Measurements from ENCODE around the gene CSMD2.

Gene CSMD2

GRCh38 chr1:33716976-33717688, 447.9 kb downstream of the CSMD2 start:
- Histone ChIP-seq H3K4me3 (ENCODE audit: insufficient read length, low read depth) (no peak overlapping the region), H3K27me3 (ENCODE audit: insufficient read depth, insufficient read length) (no peaks in the 10 kb centered on the region), H3K4me1 (ENCODE audit: insufficient read depth, insufficient read length) (peaks cover 2% of the 10 kb centered on the region), H3K9me3 (ENCODE audit: insufficient read depth, low read length) (no peaks in the 10 kb centered on the region), H3K36me3 (ENCODE audit: insufficient read depth, insufficient read length, low read length) (peaks cover 10% of the 10 kb centered on the region), H3K9ac (ENCODE audit: insufficient read length, low read depth) (no peak overlapping the region)
- TF ChIP-seq ZNF274 (IDR thresholded peaks at IDR 0.05; ENCODE audit: low read depth, low read length) (no peak), YY1 (IDR thresholded peaks at IDR 0.05; ENCODE audit: insufficient read depth, insufficient read length) (no peak), SUZ12 (IDR thresholded peaks at IDR 0.05; ENCODE audit: extremely low read depth, insufficient read depth, insufficient read length) (no peak)
- no peak for DNase-seq (ENCODE audit: low read depth, low spot score)

- no peak for DNase-seq (ENCODE audit: low read depth, low spot score)
Observed at GRCh38 chr1:33715195-33715811, 449.7 kb downstream of the CSMD2 start.

GRCh38 chr1:33714421-33714820, 450.6 kb downstream of the CSMD2 start:
- Histone ChIP-seq H3K36me3 (ENCODE audit: insufficient read depth, insufficient read length, low read length) (peaks cover 10% of the 10 kb centered on the region), H3K27me3 (ENCODE audit: insufficient read depth, insufficient read length) (no peaks in the 10 kb centered on the region), H3K9ac (ENCODE audit: insufficient read length, low read depth) (no peak overlapping the region), H3K4me1 (ENCODE audit: insufficient read depth, insufficient read length) (peaks cover 12% of the 10 kb centered on the region), H3K4me3 (ENCODE audit: insufficient read length, low read depth) (no peak overlapping the region), H3K9me3 (ENCODE audit: insufficient read depth, low read length) (no peaks in the 10 kb centered on the region)
- TF ChIP-seq YY1 (IDR thresholded peaks at IDR 0.05; ENCODE audit: insufficient read depth, insufficient read length) (no peak), ZNF274 (IDR thresholded peaks at IDR 0.05; ENCODE audit: low read depth, low read length) (no peak), SUZ12 (IDR thresholded peaks at IDR 0.05; ENCODE audit: extremely low read depth, insufficient read depth, insufficient read length) (no peak)
- DNase-seq (ENCODE audit: low read depth, low spot score) = no peak

More at GRCh38 chr1:33715195-33715811, 449.7 kb downstream of the CSMD2 start:
- Histone ChIP-seq H3K9me3 (ENCODE audit: insufficient read depth, low read length) (no peaks in the 10 kb centered on the region), H3K9ac (ENCODE audit: insufficient read length, low read depth) (no peak overlapping the region), H3K27me3 (ENCODE audit: insufficient read depth, insufficient read length) (no peaks in the 10 kb centered on the region), H3K4me1 (ENCODE audit: insufficient read depth, insufficient read length) (peaks cover 12% of the 10 kb centered on the region), H3K4me3 (ENCODE audit: insufficient read length, low read depth) (no peak overlapping the region), H3K36me3 (ENCODE audit: insufficient read depth, insufficient read length, low read length) (peaks cover 10% of the 10 kb centered on the region)
- TF ChIP-seq SUZ12 (IDR thresholded peaks at IDR 0.05; ENCODE audit: extremely low read depth, insufficient read depth, insufficient read length) (no peak), YY1 (IDR thresholded peaks at IDR 0.05; ENCODE audit: insufficient read depth, insufficient read length) (no peak), ZNF274 (IDR thresholded peaks at IDR 0.05; ENCODE audit: low read depth, low read length) (no peak)

- DNase-seq (ENCODE audit: low read depth, low spot score) = no peak
- no peak for TF ChIP-seq YY1 (IDR thresholded peaks at IDR 0.05; ENCODE audit: insufficient read depth, insufficient read length)
- no peak for TF ChIP-seq SUZ12 (IDR thresholded peaks at IDR 0.05; ENCODE audit: extremely low read depth, insufficient read depth, insufficient read length)
- no peak for TF ChIP-seq ZNF274 (IDR thresholded peaks at IDR 0.05; ENCODE audit: low read depth, low read length)
- Histone ChIP-seq H3K9ac (ENCODE audit: insufficient read length, low read depth) (no peak overlapping the region), H3K36me3 (ENCODE audit: insufficient read depth, insufficient read length, low read length) (peaks cover 10% of the 10 kb centered on the region), H3K4me3 (ENCODE audit: insufficient read length, low read depth) (no peak overlapping the region), H3K27me3 (ENCODE audit: insufficient read depth, insufficient read length) (no peaks in the 10 kb centered on the region), H3K9me3 (ENCODE audit: insufficient read depth, low read length) (no peaks in the 10 kb centered on the region), H3K4me1 (ENCODE audit: insufficient read depth, insufficient read length) (peaks cover 12% of the 10 kb centered on the region)
Observed at GRCh38 chr1:33713058-33713877, 451.8 kb downstream of the CSMD2 start.

GRCh38 chr1:33712186-33712585, 452.8 kb downstream of the CSMD2 start:
- H3K36me3 ChIP-seq (ENCODE audit: insufficient read depth, insufficient read length, low read length) = peaks cover 10% of the 10 kb centered on the region
- H3K27me3 ChIP-seq (ENCODE audit: insufficient read depth, insufficient read length) = no peaks in the 10 kb centered on the region
- peaks cover 12% of the 10 kb centered on the region for H3K4me1 ChIP-seq (ENCODE audit: insufficient read depth, insufficient read length)
- no peak overlapping the region for H3K4me3 ChIP-seq (ENCODE audit: insufficient read length, low read depth)
- no peak overlapping the region for H3K9ac ChIP-seq (ENCODE audit: insufficient read length, low read depth)
- no peak for TF ChIP-seq ZNF274 (IDR thresholded peaks at IDR 0.05; ENCODE audit: low read depth, low read length)
- TF ChIP-seq YY1 (IDR thresholded peaks at IDR 0.05; ENCODE audit: insufficient read depth, insufficient read length) = no peak
- no peak for TF ChIP-seq SUZ12 (IDR thresholded peaks at IDR 0.05; ENCODE audit: extremely low read depth, insufficient read depth, insufficient read length)
- no peaks in the 10 kb centered on the region for H3K9me3 ChIP-seq (ENCODE audit: insufficient read depth, low read length)
- DNase-seq (ENCODE audit: low read depth, low spot score) = peak; percentile 61

- H3K9me3 ChIP-seq (ENCODE audit: insufficient read depth, low read length) = no peaks in the 10 kb centered on the region
- no peak for DNase-seq (ENCODE audit: low read depth, low spot score)
- H3K27me3 ChIP-seq (ENCODE audit: insufficient read depth, insufficient read length) = no peaks in the 10 kb centered on the region
- H3K4me1 ChIP-seq (ENCODE audit: insufficient read depth, insufficient read length) = peaks cover 12% of the 10 kb centered on the region
- no peak overlapping the region for H3K4me3 ChIP-seq (ENCODE audit: insufficient read length, low read depth)
- TF ChIP-seq ZNF274 (IDR thresholded peaks at IDR 0.05; ENCODE audit: low read depth, low read length) (no peak), YY1 (IDR thresholded peaks at IDR 0.05; ENCODE audit: insufficient read depth, insufficient read length) (no peak), SUZ12 (IDR thresholded peaks at IDR 0.05; ENCODE audit: extremely low read depth, insufficient read depth, insufficient read length) (no peak)
- H3K36me3 ChIP-seq (ENCODE audit: insufficient read depth, insufficient read length, low read length) = peaks cover 10% of the 10 kb centered on the region
- no peak overlapping the region for H3K9ac ChIP-seq (ENCODE audit: insufficient read length, low read depth)
Observed at GRCh38 chr1:33711511-33711910, 453.5 kb downstream of the CSMD2 start.

- Histone ChIP-seq H3K9ac (ENCODE audit: insufficient read length, low read depth) (no peak overlapping the region), H3K4me1 (ENCODE audit: insufficient read depth, insufficient read length) (peaks cover 12% of the 10 kb centered on the region), H3K36me3 (ENCODE audit: insufficient read depth, insufficient read length, low read length) (peaks cover 10% of the 10 kb centered on the region), H3K4me3 (ENCODE audit: insufficient read length, low read depth) (no peak overlapping the region), H3K27me3 (ENCODE audit: insufficient read depth, insufficient read length) (no peaks in the 10 kb centered on the region), H3K9me3 (ENCODE audit: insufficient read depth, low read length) (no peaks in the 10 kb centered on the region)
- no peak for TF ChIP-seq YY1 (IDR thresholded peaks at IDR 0.05; ENCODE audit: insufficient read depth, insufficient read length)
- no peak for TF ChIP-seq SUZ12 (IDR thresholded peaks at IDR 0.05; ENCODE audit: extremely low read depth, insufficient read depth, insufficient read length)
- TF ChIP-seq ZNF274 (IDR thresholded peaks at IDR 0.05; ENCODE audit: low read depth, low read length) = no peak
- DNase-seq (ENCODE audit: low read depth, low spot score) = no peak
Observed at GRCh38 chr1:33710967-33711366, 454.1 kb downstream of the CSMD2 start.

Measured in NT2/D1 (cell line).